Liver (tissue), 9 donors: ENCODE data around the gene TMEM218. TPM values are rescaled to one million over a fixed set of nuclear protein-coding genes. Genes with fewer than 3 reads are reported as not detected.

Experiments
- DNase-seq: peaks from one replicate; pipeline ENCODE4 v3.0.0-alpha.2; 2017; ENCODE audit warnings: low spot score
- H3K27ac ChIP-seq, 2 donors: one replicate each; pipeline ENCODE4 v1.7.0; 2013; ENCODE audit warnings: inconsistent platforms in 2 of 2, low read length in 2 of 2, control low read depth in 1 of 2, low read depth in 1 of 2, mild to moderate bottlenecking in 1 of 2
- H3K27me3 ChIP-seq, 4 donors: one replicate each; pipeline versions ENCODE4 v1.6.1 to v1.7.0; 2013; ENCODE audit warnings: low read length in 3 of 4, inconsistent platforms in 1 of 4, mild to moderate bottlenecking in 1 of 4, moderate library complexity in 1 of 4; ENCODE audit not compliant: control insufficient read depth in 4 of 4, insufficient read depth in 4 of 4
- H3K36me3 ChIP-seq, 4 donors: one replicate each; pipeline versions ENCODE4 v1.6.1 to v1.7.0; 2013; ENCODE audit warnings: low read length in 3 of 4, mild to moderate bottlenecking in 3 of 4, low read depth in 1 of 4, moderate library complexity in 1 of 4; ENCODE audit not compliant: control insufficient read depth in 4 of 4, insufficient read depth in 3 of 4
- H3K4me1 ChIP-seq, 4 donors: one replicate each; pipeline versions ENCODE4 v1.6.1 to v1.7.0; 2013; ENCODE audit warnings: low read length in 3 of 4, mild to moderate bottlenecking in 3 of 4, moderate library complexity in 1 of 4; ENCODE audit not compliant: control insufficient read depth in 4 of 4, insufficient read depth in 4 of 4
- H3K4me3 ChIP-seq, 3 donors: one replicate each; pipeline versions ENCODE4 v1.6.1 to v1.7.0; 2013; ENCODE audit warnings: low read length in 3 of 3, control low read depth in 1 of 3, low read depth in 1 of 3, mild to moderate bottlenecking in 1 of 3
- H3K9ac ChIP-seq, 2 donors: one replicate each; pipeline ENCODE4 v1.7.0; 2013; ENCODE audit warnings: low read length in 2 of 2, mild to moderate bottlenecking in 2 of 2, moderate library complexity in 2 of 2, control low read depth in 1 of 2, low read depth in 1 of 2
- H3K9me3 ChIP-seq, 4 donors: one replicate each; pipeline versions ENCODE4 v1.6.1 to v1.7.0; 2013; ENCODE audit warnings: low read length in 3 of 4; ENCODE audit not compliant: control insufficient read depth in 4 of 4
- FOXA1 ChIP-seq: IDR thresholded peaks from 2 replicates; pipeline ENCODE4 v1.6.1; 2016; ENCODE audit warnings: antibody characterized with exemption
- FOXA2 ChIP-seq: IDR thresholded peaks from 2 replicates; pipeline ENCODE4 v1.6.1; 2016; ENCODE audit warnings: antibody characterized with exemption
- JUND ChIP-seq, 2 donors: IDR thresholded peaks; 2 replicates each; pipeline ENCODE4 v1.6.1; 2016; ENCODE audit warnings: antibody characterized with exemption in 2 of 2
- RAD21 ChIP-seq, 2 donors: IDR thresholded peaks; 2 replicates each; pipeline ENCODE4 v1.6.1; 2016; ENCODE audit warnings: antibody characterized with exemption in 2 of 2, mild to moderate bottlenecking in 2 of 2
- RXRA ChIP-seq, 2 donors: IDR thresholded peaks; 2 replicates each; pipeline ENCODE4 v1.6.1; 2017 to 2018; ENCODE audit warnings: antibody characterized with exemption in 2 of 2, mild to moderate bottlenecking in 1 of 2
- TAF1 ChIP-seq: conservative IDR thresholded peaks from 2 replicates; pipeline ENCODE4 v1.6.1; 2016; ENCODE audit warnings: antibody characterized with exemption, mild to moderate bottlenecking
- YY1 ChIP-seq: IDR thresholded peaks from 2 replicates; pipeline ENCODE4 v1.6.1; 2016; ENCODE audit warnings: antibody characterized with exemption, mild to moderate bottlenecking
- WGBS: extraction: QIAGEN DNeasy Blood & Tissue Kit; methylation state at CpG from one replicate; pipeline ENCODE4 v1.1.7; 2013; 5-methylcytosine and 5-hydroxymethylcytosine counted together
- polyA plus RNA-seq, 2 donors: library from polyadenylated mRNA; stranded (reverse) in 1 of 2; unstranded in 1 of 2; fragments of 200-250 nt in 1 of 2; fragments of >200 nt in 1 of 2; fragmentation: Nextera tagmentation in 1 of 2; extraction: Ambion mirVana in 1 of 2; gene quantifications; one replicate each; pipeline versions ENCODE4 v1.2.1 to v1.2.3, GENCODE V29; 2013 to 2015
- total RNA-seq, 2 donors: library from RNA; depleted of rRNA; stranded (reverse); fragments of >200 nt; gene quantifications; one replicate each; pipeline ENCODE4 v1.2.3, GENCODE V29; 2014
- TF ChIP-seq, protein P1 (sequence below): IDR thresholded peaks from 2 replicates; pipeline ENCODE4 v1.6.1; 2016; ENCODE audit warnings: antibody characterized with exemption
- TF ChIP-seq, protein P2 (sequence below): IDR thresholded peaks from 2 replicates; pipeline ENCODE4 v1.6.1; 2016; ENCODE audit warnings: antibody characterized with exemption
- TF ChIP-seq, protein P3 (sequence below): fragments of 150-350 bp; IDR thresholded peaks from 2 replicates; pipeline ENCODE4 v1.5.1; 2017; ENCODE audit warnings: improper control_type of control experiment, low read depth, low read length; ENCODE audit not compliant: missing input control
- TF ChIP-seq, protein P4 (sequence below): IDR thresholded peaks from 2 replicates; pipeline ENCODE4 v1.6.1; 2016; ENCODE audit warnings: antibody characterized with exemption, mild to moderate bottlenecking
- donor health status: healthy.
- donor health status: healthy.
- donor health status: healthy.
- donor health status: healthy.
- donor health status: healthy.

The TMEM218 gene
- total and polyA plus RNA-seq, 4 donors: 11.1 to 16.4 (median 14.1) TPM

DNA sequence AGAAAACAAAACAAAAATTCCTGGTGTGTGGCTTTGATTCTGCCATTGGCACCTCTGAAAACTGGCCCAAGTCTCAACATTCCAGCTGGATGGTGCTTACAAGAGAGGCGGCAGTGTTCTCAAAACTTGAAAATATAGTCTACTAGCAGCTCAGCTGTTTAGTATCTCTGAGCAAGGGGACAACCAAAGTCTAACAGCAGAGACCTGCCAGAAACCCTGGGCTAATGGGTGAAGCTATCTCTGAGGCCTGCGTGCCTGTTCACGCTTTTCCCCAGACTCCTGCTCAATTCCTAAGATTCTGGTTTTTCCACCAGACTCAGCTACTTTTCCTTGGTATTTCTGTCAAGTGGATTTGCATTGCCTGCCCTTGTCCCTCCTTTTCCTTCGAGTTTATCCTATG lies 17.9 kb downstream of the TMEM218 start:
- TF ChIP-seq, protein P1, sequence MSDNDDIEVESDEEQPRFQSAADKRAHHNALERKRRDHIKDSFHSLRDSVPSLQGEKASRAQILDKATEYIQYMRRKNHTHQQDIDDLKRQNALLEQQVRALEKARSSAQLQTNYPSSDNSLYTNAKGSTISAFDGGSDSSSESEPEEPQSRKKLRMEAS: no peak
- TF ChIP-seq RAD21 (IDR thresholded peaks at IDR 0.05) (no peak), YY1 (no peak), RXRA (IDR thresholded peaks at IDR 0.05) (no peak)
- TF ChIP-seq, protein P2, sequence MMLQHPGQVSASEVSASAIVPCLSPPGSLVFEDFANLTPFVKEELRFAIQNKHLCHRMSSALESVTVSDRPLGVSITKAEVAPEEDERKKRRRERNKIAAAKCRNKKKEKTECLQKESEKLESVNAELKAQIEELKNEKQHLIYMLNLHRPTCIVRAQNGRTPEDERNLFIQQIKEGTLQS: no peak
- Histone ChIP-seq H3K4me1 (peaks cover 0 to 2% (median 0%) of the 10 kb centered on the region in 4 donors), H3K4me3 (no peak overlapping the region), H3K9me3 (no peaks in the 10 kb centered on the region), H3K36me3 (peaks cover 0 to 6% (median 5%) of the 10 kb centered on the region in 4 donors), H3K9ac (no peak overlapping the region), H3K27ac (no peak overlapping the region), H3K27me3 (no peaks in the 10 kb centered on the region)
- WGBS: 92% methylated on average over 4 of the region's 4 CpGs
- no peak for DNase-seq

DNA sequence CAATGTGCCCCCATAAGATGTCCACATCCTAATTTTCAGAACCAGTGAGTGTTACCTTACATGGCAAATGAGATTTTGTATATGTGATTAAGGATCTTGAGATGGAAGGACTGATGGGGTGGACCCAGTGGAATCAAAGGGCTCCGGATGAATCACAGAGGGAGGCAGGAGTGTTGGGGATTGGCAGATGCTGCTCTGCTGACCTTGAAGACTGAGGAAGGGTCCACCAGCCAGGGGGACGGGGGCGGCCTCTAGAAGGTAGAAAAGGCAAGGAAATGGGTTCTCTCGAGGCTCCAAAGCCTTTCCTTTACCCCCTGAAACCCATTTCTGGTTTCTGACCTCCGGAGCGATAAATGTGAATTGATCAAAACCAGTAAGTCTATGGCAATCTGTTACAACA lies 18.8 kb downstream of the TMEM218 start:
- H3K27ac ChIP-seq: no peak overlapping the region
- H3K9me3 ChIP-seq: no peaks in the 10 kb centered on the region
- H3K4me1 ChIP-seq: peaks cover 0 to 2% (median 0%) of the 10 kb centered on the region in 4 donors
- TF ChIP-seq TAF1 (no peak), JUND (IDR thresholded peaks at IDR 0.05) (no peak), RAD21 (IDR thresholded peaks at IDR 0.05) (no peak), YY1 (no peak), RXRA (IDR thresholded peaks at IDR 0.05) (no peak), FOXA2 (no peak)
- TF ChIP-seq, protein P3, sequence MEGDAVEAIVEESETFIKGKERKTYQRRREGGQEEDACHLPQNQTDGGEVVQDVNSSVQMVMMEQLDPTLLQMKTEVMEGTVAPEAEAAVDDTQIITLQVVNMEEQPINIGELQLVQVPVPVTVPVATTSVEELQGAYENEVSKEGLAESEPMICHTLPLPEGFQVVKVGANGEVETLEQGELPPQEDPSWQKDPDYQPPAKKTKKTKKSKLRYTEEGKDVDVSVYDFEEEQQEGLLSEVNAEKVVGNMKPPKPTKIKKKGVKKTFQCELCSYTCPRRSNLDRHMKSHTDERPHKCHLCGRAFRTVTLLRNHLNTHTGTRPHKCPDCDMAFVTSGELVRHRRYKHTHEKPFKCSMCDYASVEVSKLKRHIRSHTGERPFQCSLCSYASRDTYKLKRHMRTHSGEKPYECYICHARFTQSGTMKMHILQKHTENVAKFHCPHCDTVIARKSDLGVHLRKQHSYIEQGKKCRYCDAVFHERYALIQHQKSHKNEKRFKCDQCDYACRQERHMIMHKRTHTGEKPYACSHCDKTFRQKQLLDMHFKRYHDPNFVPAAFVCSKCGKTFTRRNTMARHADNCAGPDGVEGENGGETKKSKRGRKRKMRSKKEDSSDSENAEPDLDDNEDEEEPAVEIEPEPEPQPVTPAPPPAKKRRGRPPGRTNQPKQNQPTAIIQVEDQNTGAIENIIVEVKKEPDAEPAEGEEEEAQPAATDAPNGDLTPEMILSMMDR: no peak
- H3K9ac ChIP-seq: no peak overlapping the region
- H3K27me3 ChIP-seq: no peaks in the 10 kb centered on the region
- no peak overlapping the region for H3K4me3 ChIP-seq
- 95% methylated on average over 6 of the region's 6 CpGs for WGBS
- H3K36me3 ChIP-seq: peaks cover 0 to 6% (median 5%) of the 10 kb centered on the region in 4 donors
- no peak for DNase-seq

DNA sequence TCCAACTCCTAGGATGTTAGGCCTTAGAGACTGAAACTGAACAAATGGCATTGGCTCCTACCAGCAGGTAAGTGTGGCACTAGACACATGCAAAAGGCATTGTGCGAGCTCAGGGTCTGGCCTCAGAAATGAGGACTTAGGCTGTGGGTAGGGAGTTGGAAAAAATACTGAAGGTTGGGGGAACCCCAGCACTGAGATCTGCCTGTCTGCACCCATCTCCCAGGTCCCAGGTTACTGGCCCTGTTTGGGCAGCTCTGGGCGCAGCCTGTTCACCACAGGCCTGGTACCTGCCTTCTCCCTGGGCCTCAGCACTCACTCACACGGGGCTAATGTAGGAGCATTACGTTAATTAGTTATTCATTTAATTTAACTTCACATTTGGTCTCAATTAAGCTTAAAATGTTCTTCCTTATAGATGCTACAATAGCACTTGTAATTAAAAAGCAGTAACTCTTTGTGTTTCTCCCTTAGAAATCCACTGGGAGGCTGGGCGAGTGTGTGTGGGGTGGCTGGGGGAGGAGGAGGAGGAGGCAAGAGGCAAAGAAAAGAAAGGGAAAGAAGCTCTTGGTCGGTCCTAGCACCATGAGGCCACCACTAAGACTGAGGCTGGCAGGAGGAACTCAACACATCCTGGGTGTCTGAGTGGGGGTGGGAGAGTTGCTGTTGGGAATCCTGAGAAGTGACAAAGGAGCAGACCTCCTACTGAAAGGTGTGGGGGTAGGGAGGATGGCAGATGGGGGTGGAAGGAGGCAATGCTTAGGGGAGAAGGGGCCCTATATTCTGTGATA lies 19.4 kb downstream of the TMEM218 start:
- no peaks in the 10 kb centered on the region for H3K27me3 ChIP-seq
- H3K27ac ChIP-seq: no peak overlapping the region
- no peaks in the 10 kb centered on the region for H3K9me3 ChIP-seq
- TF ChIP-seq FOXA1 (no peak), FOXA2 (no peak), TAF1 (no peak)
- TF ChIP-seq, protein P4, sequence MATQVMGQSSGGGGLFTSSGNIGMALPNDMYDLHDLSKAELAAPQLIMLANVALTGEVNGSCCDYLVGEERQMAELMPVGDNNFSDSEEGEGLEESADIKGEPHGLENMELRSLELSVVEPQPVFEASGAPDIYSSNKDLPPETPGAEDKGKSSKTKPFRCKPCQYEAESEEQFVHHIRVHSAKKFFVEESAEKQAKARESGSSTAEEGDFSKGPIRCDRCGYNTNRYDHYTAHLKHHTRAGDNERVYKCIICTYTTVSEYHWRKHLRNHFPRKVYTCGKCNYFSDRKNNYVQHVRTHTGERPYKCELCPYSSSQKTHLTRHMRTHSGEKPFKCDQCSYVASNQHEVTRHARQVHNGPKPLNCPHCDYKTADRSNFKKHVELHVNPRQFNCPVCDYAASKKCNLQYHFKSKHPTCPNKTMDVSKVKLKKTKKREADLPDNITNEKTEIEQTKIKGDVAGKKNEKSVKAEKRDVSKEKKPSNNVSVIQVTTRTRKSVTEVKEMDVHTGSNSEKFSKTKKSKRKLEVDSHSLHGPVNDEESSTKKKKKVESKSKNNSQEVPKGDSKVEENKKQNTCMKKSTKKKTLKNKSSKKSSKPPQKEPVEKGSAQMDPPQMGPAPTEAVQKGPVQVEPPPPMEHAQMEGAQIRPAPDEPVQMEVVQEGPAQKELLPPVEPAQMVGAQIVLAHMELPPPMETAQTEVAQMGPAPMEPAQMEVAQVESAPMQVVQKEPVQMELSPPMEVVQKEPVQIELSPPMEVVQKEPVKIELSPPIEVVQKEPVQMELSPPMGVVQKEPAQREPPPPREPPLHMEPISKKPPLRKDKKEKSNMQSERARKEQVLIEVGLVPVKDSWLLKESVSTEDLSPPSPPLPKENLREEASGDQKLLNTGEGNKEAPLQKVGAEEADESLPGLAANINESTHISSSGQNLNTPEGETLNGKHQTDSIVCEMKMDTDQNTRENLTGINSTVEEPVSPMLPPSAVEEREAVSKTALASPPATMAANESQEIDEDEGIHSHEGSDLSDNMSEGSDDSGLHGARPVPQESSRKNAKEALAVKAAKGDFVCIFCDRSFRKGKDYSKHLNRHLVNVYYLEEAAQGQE: no peak
- H3K4me3 ChIP-seq: no peak overlapping the region
- DNase-seq: no peak
- no peak overlapping the region for H3K9ac ChIP-seq
- WGBS: 90% methylated on average over 6 of the region's 6 CpGs
- H3K36me3 ChIP-seq: peaks cover 0 to 6% (median 4%) of the 10 kb centered on the region in 4 donors
- peaks cover 0 to 2% (median 0%) of the 10 kb centered on the region in 4 donors for H3K4me1 ChIP-seq
